SU-DHL-6 (cell line): ENCODE data around the gene C1orf21.

ENCODE experiments used
- H2AFZ ChIP-seq: fragments of 200-600 bp; sonication (generic); 2 replicates; pipeline ENCODE4 v1.6.1; 2014; ENCODE audit warnings: low read depth, mild to moderate bottlenecking, moderate library complexity, mixed read lengths, antibody characterized with exemption, low read length; ENCODE audit not compliant: severe bottlenecking
- H3F3A ChIP-seq: fragments of 200-600 bp; shearing (Covaris generic); 2 replicates; pipeline ENCODE4 v1.6.0; 2016; ENCODE audit warnings: antibody characterized with exemption, mild to moderate bottlenecking; ENCODE audit not compliant: insufficient read depth
- H3K27ac ChIP-seq: fragments of 200-600 bp; sonication (generic); 2 replicates; pipeline ENCODE4 v1.5.1; 2016; ENCODE audit warnings: low read depth, mild to moderate bottlenecking, low read length, moderate library complexity, mixed read lengths
- H3K27me3 ChIP-seq: fragments of 200-600 bp; sonication (generic), shearing (Covaris generic); 2 replicates; pipeline ENCODE4 v1.6.0; 2014; ENCODE audit warnings: mild to moderate bottlenecking, low read length
- H3K36me3 ChIP-seq: fragments of 200-600 bp; sonication (generic); 2 replicates; pipeline ENCODE4 v1.6.1; 2014; ENCODE audit warnings: mild to moderate bottlenecking, low read length, mixed read lengths
- H3K4me2 ChIP-seq: fragments of 300-600, 200-600 bp; shearing (Covaris generic), sonication (generic); 2 replicates; pipeline ENCODE4 v1.6.0; 2014; ENCODE audit warnings: low read length, low read depth, mild to moderate bottlenecking; ENCODE audit not compliant: poor library complexity, severe bottlenecking
- H3K4me3 ChIP-seq: fragments of 200-600 bp; sonication (generic); 2 replicates; pipeline ENCODE4 v1.5.1; 2014; ENCODE audit warnings: antibody characterized with exemption, low read length, mild to moderate bottlenecking, mixed read lengths; ENCODE audit not compliant: insufficient read depth, poor library complexity, severe bottlenecking
- H3K79me2 ChIP-seq: fragments of 200-600 bp; sonication (generic); 2 replicates; pipeline ENCODE4 v1.6.1; 2014; ENCODE audit warnings: mild to moderate bottlenecking, low read length, moderate library complexity; ENCODE audit not compliant: insufficient read depth
- H3K9ac ChIP-seq: fragments of 200-600 bp; sonication (generic); 2 replicates; pipeline ENCODE4 v1.7.0; 2014; ENCODE audit warnings: mild to moderate bottlenecking, low read length
- H3K9me2 ChIP-seq: fragments of 200-600 bp; sonication (generic); replicated peaks from 2 replicates; pipeline ENCODE4 v1.6.1; 2014; ENCODE audit warnings: low read length; ENCODE audit not compliant: insufficient read depth
- H3K9me3 ChIP-seq: fragments of 200-600 bp; sonication (generic); 2 replicates; pipeline ENCODE4 v1.6.1; 2014; ENCODE audit warnings: low read length, mixed read lengths; ENCODE audit not compliant: insufficient read depth
- H4K20me1 ChIP-seq: fragments of 200-600 bp; sonication (generic); 2 replicates; pipeline ENCODE4 v1.6.1; 2014; ENCODE audit warnings: low read depth, mild to moderate bottlenecking, antibody characterized with exemption, low read length, moderate library complexity, mixed read lengths
- CTCF ChIP-seq: fragments of 200-600 bp; sonication (generic); IDR thresholded peaks from one replicate; pipeline ENCODE4 v1.5.1; 2017; ENCODE audit warnings: antibody characterized with exemption, mild to moderate bottlenecking, low read length, moderate library complexity; ENCODE audit not compliant: insufficient read depth, poor library complexity, severe bottlenecking
- EZH2phosphoT487 ChIP-seq: fragments of 200-600 bp; sonication (generic), shearing (Covaris generic); conservative IDR thresholded peaks from 2 replicates; pipeline ENCODE4 v1.6.1; 2018; ENCODE audit warnings: mild to moderate bottlenecking, antibody characterized with exemption, low read length, moderate library complexity, mixed read lengths

The C1orf21 gene

GRCh38 chr1:184404727-184405027, 17.8 kb downstream of the C1orf21 start:
- H3K27ac ChIP-seq: no peak overlapping the region
- no peak overlapping the region for H3K4me2 ChIP-seq
- no peaks in the 10 kb centered on the region for H3K27me3 ChIP-seq
- no peaks in the 10 kb centered on the region for H3F3A ChIP-seq
- no peaks in the 10 kb centered on the region for H3K79me2 ChIP-seq
- H3K9ac ChIP-seq: no peak overlapping the region
- H2AFZ ChIP-seq: no peak overlapping the region
- no peaks in the 10 kb centered on the region for H3K9me2 ChIP-seq
- H3K36me3 ChIP-seq: no peaks in the 10 kb centered on the region
- H3K9me3 ChIP-seq: no peaks in the 10 kb centered on the region
- no peak overlapping the region for H3K4me3 ChIP-seq
- no peak for TF ChIP-seq CTCF
- TF ChIP-seq EZH2phosphoT487: no peak
- no peaks in the 10 kb centered on the region for H4K20me1 ChIP-seq

DNA sequence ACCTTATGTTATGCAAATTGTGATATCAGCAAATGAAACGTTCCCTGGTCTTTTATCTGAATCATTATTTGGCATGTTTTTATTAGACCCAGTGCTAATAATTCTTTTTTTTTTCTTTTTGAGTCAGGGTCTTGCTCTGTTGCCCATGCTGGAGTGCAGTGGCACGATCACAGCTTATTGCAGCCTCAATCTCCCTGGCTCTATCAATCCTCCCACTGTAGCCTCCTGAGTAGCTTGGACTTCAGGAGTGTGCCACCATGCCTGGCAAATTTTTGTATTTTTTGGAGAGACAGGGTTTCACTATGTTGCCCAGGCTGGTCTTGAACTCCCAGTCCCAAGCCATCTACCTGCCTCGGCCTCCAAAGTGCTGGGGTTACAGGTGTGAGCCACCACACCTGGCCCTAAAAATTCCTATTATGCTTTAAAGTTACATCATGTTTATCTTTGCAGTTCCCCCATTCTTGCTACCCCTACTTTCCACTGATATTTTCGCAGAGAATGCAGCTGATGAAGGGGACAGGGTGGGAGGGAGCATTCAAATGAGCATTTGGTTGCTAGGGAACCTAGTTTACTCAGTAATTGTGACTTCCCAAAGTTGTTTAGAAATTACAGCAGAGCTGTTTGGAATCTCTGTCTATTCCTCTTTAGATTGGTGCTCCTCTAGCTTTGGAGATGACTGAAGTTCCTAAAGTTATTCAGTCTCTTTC, 18.4 kb downstream of the C1orf21 start:
- Histone ChIP-seq H3K79me2 (no peaks in the 10 kb centered on the region), H3K4me2 (no peak overlapping the region), H3K36me3 (no peaks in the 10 kb centered on the region), H3K27ac (no peak overlapping the region), H2AFZ (no peak overlapping the region), H3F3A (no peaks in the 10 kb centered on the region), H3K4me3 (no peak overlapping the region), H3K9ac (no peak overlapping the region), H3K9me3 (no peaks in the 10 kb centered on the region), H3K9me2 (no peaks in the 10 kb centered on the region), H3K27me3 (no peaks in the 10 kb centered on the region), H4K20me1 (no peaks in the 10 kb centered on the region)
- no peak for TF ChIP-seq CTCF
- no peak for TF ChIP-seq EZH2phosphoT487

GRCh38 chr1:184405801-184406142, 18.9 kb downstream of the C1orf21 start:
- no peak for TF ChIP-seq EZH2phosphoT487
- TF ChIP-seq CTCF: no peak
- no peak overlapping the region for H3K27ac ChIP-seq

More at GRCh38 chr1:184405801-184406142, 18.9 kb downstream of the C1orf21 start:
- H3F3A ChIP-seq: no peaks in the 10 kb centered on the region
- no peaks in the 10 kb centered on the region for H3K79me2 ChIP-seq
- no peak overlapping the region for H3K4me3 ChIP-seq
- H3K4me2 ChIP-seq: no peak overlapping the region
- no peak overlapping the region for H2AFZ ChIP-seq
- no peaks in the 10 kb centered on the region for H3K36me3 ChIP-seq
- H3K9me3 ChIP-seq: no peaks in the 10 kb centered on the region
- no peak overlapping the region for H3K9ac ChIP-seq
- H4K20me1 ChIP-seq: no peaks in the 10 kb centered on the region
- H3K27me3 ChIP-seq: no peaks in the 10 kb centered on the region
- H3K9me2 ChIP-seq: no peaks in the 10 kb centered on the region
